Trophoblast cell (in vitro differentiated cells and primary cell): ENCODE measurements around the gene PALLD.

Source experiments
- DNase-seq, 2 donors: peaks; one replicate each; pipeline ENCODE4 v3.0.0-alpha.2; 2016
- H2AFZ ChIP-seq: 2 replicates; pipeline ENCODE4 v1.6.1; 2013; ENCODE audit warnings: low read length, moderate library complexity, mild to moderate bottlenecking; ENCODE audit not compliant: insufficient read depth, poor library complexity
- H2AK5ac ChIP-seq: 2 replicates; pipeline ENCODE4 v1.6.1; 2013; ENCODE audit warnings: mild to moderate bottlenecking, low read length
- H2BK120ac ChIP-seq: 2 replicates; pipeline ENCODE4 v1.6.1; 2013; ENCODE audit warnings: low read length, mild to moderate bottlenecking, moderate library complexity; ENCODE audit not compliant: insufficient read depth, poor library complexity
- H2BK12ac ChIP-seq: 2 replicates; pipeline ENCODE4 v1.6.1; 2013; ENCODE audit warnings: mild to moderate bottlenecking, low read length, moderate library complexity
- H2BK5ac ChIP-seq: 2 replicates; pipeline ENCODE4 v1.6.1; 2013; ENCODE audit warnings: low read length, low read depth, moderate library complexity, mild to moderate bottlenecking; ENCODE audit not compliant: poor library complexity
- H3K14ac ChIP-seq: 2 replicates; pipeline ENCODE4 v1.6.1; 2013; ENCODE audit warnings: mild to moderate bottlenecking, low read length
- H3K18ac ChIP-seq: 2 replicates; pipeline ENCODE4 v1.6.1; 2013; ENCODE audit warnings: mild to moderate bottlenecking, low read length
- H3K23ac ChIP-seq: 2 replicates; pipeline ENCODE4 v1.6.1; 2013; ENCODE audit warnings: low read length
- H3K27ac ChIP-seq: 2 replicates; pipeline ENCODE4 v1.5.1; 2013; ENCODE audit warnings: low read depth, mild to moderate bottlenecking, inconsistent platforms, low read length, moderate library complexity
- H3K27me3 ChIP-seq: 2 replicates; pipeline ENCODE4 v1.6.1; 2013; ENCODE audit warnings: inconsistent platforms, mild to moderate bottlenecking, low read length, moderate library complexity; ENCODE audit not compliant: insufficient read depth
- H3K36me3 ChIP-seq, 2 experiments: 1 replicate in 1 of 2; 2 replicates in 1 of 2; pipeline ENCODE4 v1.6.1; 2013; ENCODE audit warnings: low read length in 2 of 2, mild to moderate bottlenecking in 2 of 2, moderate library complexity in 1 of 2; ENCODE audit not compliant: insufficient read depth in 2 of 2, control insufficient read depth in 1 of 2
- H3K4ac ChIP-seq: 2 replicates; pipeline ENCODE4 v1.6.1; 2013; ENCODE audit warnings: low read depth, mild to moderate bottlenecking, low read length, moderate library complexity
- H3K4me1 ChIP-seq, 2 experiments: 1 replicate in 1 of 2; 2 replicates in 1 of 2; pipeline ENCODE4 v1.6.1; 2013; ENCODE audit warnings: low read length in 2 of 2, mild to moderate bottlenecking in 2 of 2, moderate library complexity in 1 of 2; ENCODE audit not compliant: insufficient read depth in 2 of 2, control insufficient read depth in 1 of 2
- H3K4me2 ChIP-seq: 2 replicates; pipeline ENCODE4 v1.6.1; 2013; ENCODE audit warnings: inconsistent platforms, mild to moderate bottlenecking, low read length, moderate library complexity
- H3K4me3 ChIP-seq: 2 replicates; pipeline ENCODE4 v1.5.1; 2013; ENCODE audit warnings: mild to moderate bottlenecking, low read depth, low read length, inconsistent platforms
- H3K79me1 ChIP-seq: one replicate; pipeline ENCODE4 v1.6.1; 2013; ENCODE audit warnings: low read length
- H3K79me2 ChIP-seq: 2 replicates; pipeline ENCODE4 v1.6.1; 2013; ENCODE audit warnings: low read length, mild to moderate bottlenecking; ENCODE audit not compliant: control insufficient read depth, insufficient read depth, poor library complexity
- H3K9ac ChIP-seq: 2 replicates; pipeline ENCODE4 v1.6.1; 2013; ENCODE audit warnings: mild to moderate bottlenecking, low read length
- H3K9me3 ChIP-seq: 2 replicates; pipeline ENCODE4 v1.6.1; 2013; ENCODE audit warnings: low read depth, mild to moderate bottlenecking, control low read depth, inconsistent platforms, low read length; ENCODE audit not compliant: insufficient read depth
- H4K12ac ChIP-seq: 2 replicates; pipeline ENCODE4 v1.6.1; 2013; ENCODE audit warnings: low read depth, mild to moderate bottlenecking, low read length, moderate library complexity
- H4K8ac ChIP-seq: 2 replicates; pipeline ENCODE4 v1.6.1; 2013; ENCODE audit warnings: low read depth, mild to moderate bottlenecking, low read length, moderate library complexity
- H4K91ac ChIP-seq: one replicate; pipeline ENCODE4 v1.6.1; 2013; ENCODE audit warnings: low read depth, mild to moderate bottlenecking, low read length, moderate library complexity
- WGBS: extraction: QIAGEN DNeasy Blood & Tissue Kit; methylation state at CpG from one replicate; pipeline ENCODE4 v1.1.7; 2013; ENCODE audit warnings: missing lambda C conversion rate; ENCODE audit not compliant: insufficient read length, insufficient coverage; ENCODE audit errors: extremely low coverage; 5-methylcytosine and 5-hydroxymethylcytosine counted together

Gene PALLD

DNA sequence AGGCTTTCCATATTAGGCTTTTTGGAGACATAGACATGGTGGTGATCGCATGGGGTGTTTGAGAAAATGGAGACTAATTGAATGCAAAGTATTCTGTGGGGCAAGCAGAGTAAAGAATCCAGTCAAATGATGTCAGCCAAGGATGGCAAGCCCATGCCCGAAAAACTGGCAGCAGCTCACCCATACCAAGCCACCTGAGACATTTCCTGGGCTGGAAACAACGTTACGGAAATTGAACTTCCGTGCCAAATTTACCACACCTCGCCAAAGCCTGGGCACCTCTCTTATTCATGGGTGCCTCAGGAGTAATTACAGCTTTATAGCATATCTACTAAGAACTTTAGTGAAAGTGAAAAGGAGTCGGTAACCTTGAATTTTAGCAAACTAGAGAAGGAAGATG, 346.8 kb downstream of the PALLD start:
- Histone ChIP-seq H2BK5ac (no peak overlapping the region), H3K9me3 (no peaks in the 10 kb centered on the region), H3K14ac (no peak overlapping the region), H3K4me3 (no peak overlapping the region), H4K12ac (no peak overlapping the region), H3K18ac (no peak overlapping the region), H3K36me3 (peaks cover 7 to 16% of the 10 kb centered on the region in 2 experiments), H2BK12ac (no peak overlapping the region), H3K27me3 (no peaks in the 10 kb centered on the region), H3K79me1 (no peaks in the 10 kb centered on the region), H2AFZ (no peak overlapping the region), H3K4me2 (no peak overlapping the region), H3K23ac (no peak overlapping the region), H3K4ac (peak overlapping the region; percentile 47), H2BK120ac (no peak overlapping the region), H3K9ac (no peak overlapping the region), H3K27ac (no peak overlapping the region), H3K4me1 (peaks cover 4 to 11% of the 10 kb centered on the region in 2 experiments), H3K79me2 (peaks cover 5% of the 10 kb centered on the region), H2AK5ac (no peak overlapping the region), H4K8ac (no peak overlapping the region), H4K91ac (no peak overlapping the region)
- DNase-seq = no peak
- whole genome bisulfite sequencing = no CpG with 5 or more reads among the region's 7 CpGs

- Histone ChIP-seq H3K79me2 (peaks cover 5% of the 10 kb centered on the region), H3K4me3 (no peak overlapping the region), H2BK5ac (no peak overlapping the region), H3K14ac (no peak overlapping the region), H3K4me2 (no peak overlapping the region), H3K18ac (no peak overlapping the region), H3K9me3 (no peaks in the 10 kb centered on the region), H4K8ac (no peak overlapping the region), H3K36me3 (peaks cover 2 to 12% of the 10 kb centered on the region in 2 experiments), H2BK12ac (no peak overlapping the region), H3K79me1 (no peaks in the 10 kb centered on the region), H3K27me3 (no peaks in the 10 kb centered on the region), H3K27ac (no peak overlapping the region), H3K4ac (no peak overlapping the region), H4K91ac (no peak overlapping the region), H4K12ac (no peak overlapping the region), H3K9ac (no peak overlapping the region), H2AK5ac (no peak overlapping the region), H3K4me1 (peaks cover 4 to 11% of the 10 kb centered on the region in 2 experiments), H2BK120ac (no peak overlapping the region), H2AFZ (no peak overlapping the region), H3K23ac (no peak overlapping the region)
- no peak for DNase-seq
- WGBS = no CpG with 5 or more reads among the region's 8 CpGs
These were observed 347.6 kb downstream of the PALLD start for GRCh38 chr4:168844353-168845049.

- H3K79me2 ChIP-seq = peaks cover 6% of the 10 kb centered on the region
- H3K4ac ChIP-seq = no peak overlapping the region
- no peak for DNase-seq
- no peak overlapping the region for H2BK5ac ChIP-seq
- H3K4me2 ChIP-seq = no peak overlapping the region
- peaks cover 2 to 13% of the 10 kb centered on the region in 2 experiments for H3K36me3 ChIP-seq
- H4K91ac ChIP-seq = no peak overlapping the region
- no peak overlapping the region for H3K23ac ChIP-seq
- H3K9me3 ChIP-seq = no peaks in the 10 kb centered on the region
- H2AFZ ChIP-seq = no peak overlapping the region
- H3K18ac ChIP-seq = no peak overlapping the region
- no peaks in the 10 kb centered on the region for H3K27me3 ChIP-seq
- no peak overlapping the region for H2BK120ac ChIP-seq
- no peak overlapping the region for H4K8ac ChIP-seq
- peaks cover 4% of the 10 kb centered on the region for H3K79me1 ChIP-seq
- WGBS = no CpG with 5 or more reads among the region's 2 CpGs
- no peak overlapping the region for H2BK12ac ChIP-seq
- H3K4me1 ChIP-seq = peaks cover 7 to 16% of the 10 kb centered on the region in 2 experiments
- H3K9ac ChIP-seq = no peak overlapping the region
- H3K4me3 ChIP-seq = no peak overlapping the region
- no peak overlapping the region for H4K12ac ChIP-seq
- no peak overlapping the region for H3K27ac ChIP-seq
- H2AK5ac ChIP-seq = no peak overlapping the region
- H3K14ac ChIP-seq = no peak overlapping the region
These were observed 349.0 kb downstream of the PALLD start for GRCh38 chr4:168845897-168846296.

DNA sequence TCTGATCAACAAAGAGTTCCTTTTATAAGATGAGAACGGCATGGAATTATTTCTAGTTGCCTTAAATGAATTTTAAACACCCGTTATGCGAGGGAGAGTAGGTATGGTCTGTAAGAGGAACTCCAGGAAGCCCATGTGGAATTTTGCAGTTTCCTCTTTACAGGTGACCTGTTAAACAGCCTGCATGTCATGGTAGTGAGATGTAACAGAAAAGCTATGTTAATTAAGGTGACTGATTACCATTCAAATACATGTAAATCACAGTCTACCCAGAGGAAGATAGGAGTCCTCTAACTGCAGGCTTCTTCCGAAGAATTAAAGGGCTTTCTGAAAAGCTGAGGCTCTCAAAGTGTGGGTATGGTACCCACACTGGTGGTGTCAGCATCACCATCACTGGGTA, 349.6 kb downstream of the PALLD start:
- Histone ChIP-seq H4K8ac (no peak overlapping the region), H4K12ac (no peak overlapping the region), H2BK12ac (no peak overlapping the region), H3K4me3 (no peak overlapping the region), H3K9ac (no peak overlapping the region), H3K79me2 (peaks cover 9% of the 10 kb centered on the region), H2BK120ac (no peak overlapping the region), H3K9me3 (no peaks in the 10 kb centered on the region), H3K23ac (no peak overlapping the region), H3K79me1 (peaks cover 6% of the 10 kb centered on the region), H3K4me2 (no peak overlapping the region), H2AFZ (no peak overlapping the region), H3K4ac (no peak overlapping the region), H2AK5ac (no peak overlapping the region), H3K18ac (no peak overlapping the region), H3K36me3 (peaks cover 2 to 13% of the 10 kb centered on the region in 2 experiments), H3K27me3 (no peaks in the 10 kb centered on the region), H3K4me1 (peaks cover 7 to 17% of the 10 kb centered on the region in 2 experiments), H3K27ac (peak overlapping the region; percentile 4), H2BK5ac (no peak overlapping the region), H3K14ac (no peak overlapping the region), H4K91ac (no peak overlapping the region)
- no peak for DNase-seq
- WGBS = no CpG with 5 or more reads among the region's 4 CpGs
